ENCODE data around the gene TTC13. TPM values are rescaled to one million over a fixed set of nuclear protein-coding genes. Genes with fewer than 3 reads are reported as not detected.

The TTC13 gene
- total RNA-seq, 1 experiment from 2014 or later: 12.3 TPM

DNA sequence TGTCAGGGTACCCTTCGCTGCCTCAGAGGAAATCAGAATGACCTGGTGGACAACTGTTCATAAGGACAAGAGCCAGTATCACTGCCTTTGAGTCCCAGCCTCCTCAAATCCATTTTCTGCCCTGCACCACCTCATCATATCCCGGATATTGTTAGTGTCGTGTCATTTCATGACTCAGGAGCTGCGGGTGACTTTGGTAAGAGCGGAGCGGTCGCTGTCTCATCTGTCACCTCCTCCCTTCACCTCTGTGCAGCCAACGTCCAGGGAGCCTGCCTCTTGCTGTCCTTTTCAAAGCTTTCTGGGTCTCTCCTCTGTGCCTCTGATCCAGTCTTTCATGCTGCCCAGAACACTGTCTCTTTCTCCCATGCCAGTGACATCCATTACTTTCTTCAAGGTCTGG, 103.3 kb downstream of the TTC13 start:
- Histone ChIP-seq H3K9me3 (ENCODE audit: control insufficient read depth in 1 of 2, insufficient read depth in 1 of 2, low read depth in 1 of 2, low read length in 2 of 2) (no peaks in the 10 kb centered on the region), H3K4me2 (ENCODE audit: low read length) (peak overlapping the region; percentile 23), H3K36me3 (ENCODE audit: control insufficient read depth in 1 of 2, insufficient read depth in 2 of 2, low read length in 2 of 2) (no peaks in the 10 kb centered on the region), H2AFZ (ENCODE audit: low read depth, low read length, poor library complexity, severe bottlenecking) (no peak overlapping the region), H3K4me3 (replicated peaks in 1 of 2; ENCODE audit: low read depth in 1 of 2, low read length in 2 of 2) (no peak overlapping the region), H3K27ac (ENCODE audit: low read depth, low read length) (no peak overlapping the region), H3K79me2 (ENCODE audit: insufficient read depth, low read length) (no peaks in the 10 kb centered on the region), H4K20me1 (ENCODE audit: insufficient read depth) (no peaks in the 10 kb centered on the region), H3K4me1 (ENCODE audit: control insufficient read depth in 1 of 2, insufficient read depth in 2 of 2, low read length in 2 of 2) (peaks cover 7 to 22% of the 10 kb centered on the region in 2 experiments; a peak in 3 of 4 replicates), H3K27me3 (ENCODE audit: insufficient read depth, low read length) (peaks cover 5% of the 10 kb centered on the region; the same call in 1 of the 2 replicates), H3K9me2 (ENCODE audit: insufficient read depth) (no peaks in the 10 kb centered on the region), H3K9ac (ENCODE audit: low read length) (no peak overlapping the region)
- ChIA-PET RAD21 (ENCODE audit: low non-redundant PET in 1 of 2, low total read pairs in 2 of 2, uncharacterized antibody in 2 of 2, unreplicated experiment in 2 of 2) (no interaction called here), POLR2A (no interaction called here), CTCF (no interaction called here)
- intact Hi-C loops (cut with micrococcal nuclease): no loop called here
- DNase-seq (ENCODE audit: low read depth, low spot score) (no peak), ATAC-seq (peak; percentile 34; the same call in 1 of the 2 replicates)
- TF ChIP-seq YY1 (IDR thresholded peaks at IDR 0.05; ENCODE audit: extremely low read depth, insufficient replicate concordance, low read depth, low read length): no peak
- TF ChIP-seq, protein P1, sequence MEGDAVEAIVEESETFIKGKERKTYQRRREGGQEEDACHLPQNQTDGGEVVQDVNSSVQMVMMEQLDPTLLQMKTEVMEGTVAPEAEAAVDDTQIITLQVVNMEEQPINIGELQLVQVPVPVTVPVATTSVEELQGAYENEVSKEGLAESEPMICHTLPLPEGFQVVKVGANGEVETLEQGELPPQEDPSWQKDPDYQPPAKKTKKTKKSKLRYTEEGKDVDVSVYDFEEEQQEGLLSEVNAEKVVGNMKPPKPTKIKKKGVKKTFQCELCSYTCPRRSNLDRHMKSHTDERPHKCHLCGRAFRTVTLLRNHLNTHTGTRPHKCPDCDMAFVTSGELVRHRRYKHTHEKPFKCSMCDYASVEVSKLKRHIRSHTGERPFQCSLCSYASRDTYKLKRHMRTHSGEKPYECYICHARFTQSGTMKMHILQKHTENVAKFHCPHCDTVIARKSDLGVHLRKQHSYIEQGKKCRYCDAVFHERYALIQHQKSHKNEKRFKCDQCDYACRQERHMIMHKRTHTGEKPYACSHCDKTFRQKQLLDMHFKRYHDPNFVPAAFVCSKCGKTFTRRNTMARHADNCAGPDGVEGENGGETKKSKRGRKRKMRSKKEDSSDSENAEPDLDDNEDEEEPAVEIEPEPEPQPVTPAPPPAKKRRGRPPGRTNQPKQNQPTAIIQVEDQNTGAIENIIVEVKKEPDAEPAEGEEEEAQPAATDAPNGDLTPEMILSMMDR (IDR thresholded peaks at IDR 0.05 in 2 of 3, conservative IDR thresholded peaks at IDR 0.05 in 1 of 3; ENCODE audit: borderline replicate concordance in 1 of 3, insufficient read depth in 1 of 3, low read depth in 2 of 3, low read length in 2 of 3): no peak
- TF ChIP-seq TCF7L2 (IDR thresholded peaks at IDR 0.05; ENCODE audit: borderline replicate concordance, extremely low read depth, insufficient read depth, insufficient read length): no peak
- TF ChIP-seq, protein P2, sequence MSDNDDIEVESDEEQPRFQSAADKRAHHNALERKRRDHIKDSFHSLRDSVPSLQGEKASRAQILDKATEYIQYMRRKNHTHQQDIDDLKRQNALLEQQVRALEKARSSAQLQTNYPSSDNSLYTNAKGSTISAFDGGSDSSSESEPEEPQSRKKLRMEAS (IDR thresholded peaks at IDR 0.05): no peak
- TF ChIP-seq, protein P3, sequence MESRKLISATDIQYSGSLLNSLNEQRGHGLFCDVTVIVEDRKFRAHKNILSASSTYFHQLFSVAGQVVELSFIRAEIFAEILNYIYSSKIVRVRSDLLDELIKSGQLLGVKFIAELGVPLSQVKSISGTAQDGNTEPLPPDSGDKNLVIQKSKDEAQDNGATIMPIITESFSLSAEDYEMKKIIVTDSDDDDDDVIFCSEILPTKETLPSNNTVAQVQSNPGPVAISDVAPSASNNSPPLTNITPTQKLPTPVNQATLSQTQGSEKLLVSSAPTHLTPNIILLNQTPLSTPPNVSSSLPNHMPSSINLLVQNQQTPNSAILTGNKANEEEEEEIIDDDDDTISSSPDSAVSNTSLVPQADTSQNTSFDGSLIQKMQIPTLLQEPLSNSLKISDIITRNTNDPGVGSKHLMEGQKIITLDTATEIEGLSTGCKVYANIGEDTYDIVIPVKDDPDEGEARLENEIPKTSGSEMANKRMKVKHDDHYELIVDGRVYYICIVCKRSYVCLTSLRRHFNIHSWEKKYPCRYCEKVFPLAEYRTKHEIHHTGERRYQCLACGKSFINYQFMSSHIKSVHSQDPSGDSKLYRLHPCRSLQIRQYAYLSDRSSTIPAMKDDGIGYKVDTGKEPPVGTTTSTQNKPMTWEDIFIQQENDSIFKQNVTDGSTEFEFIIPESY (IDR thresholded peaks at IDR 0.05; ENCODE audit: extremely low read depth, insufficient replicate concordance, low read length): no peak
- no peak for TF ChIP-seq ZNF274 (IDR thresholded peaks at IDR 0.05; ENCODE audit: low read depth, low read length)
- TF ChIP-seq ELF1 (IDR thresholded peaks at IDR 0.05; ENCODE audit: borderline replicate concordance, low read depth): no peak
- no peak for TF ChIP-seq CEBPB (IDR thresholded peaks at IDR 0.05; ENCODE audit: low read depth)
- no peak for TF ChIP-seq EZH2 (IDR thresholded peaks at IDR 0.05)
- TF ChIP-seq, protein P4, sequence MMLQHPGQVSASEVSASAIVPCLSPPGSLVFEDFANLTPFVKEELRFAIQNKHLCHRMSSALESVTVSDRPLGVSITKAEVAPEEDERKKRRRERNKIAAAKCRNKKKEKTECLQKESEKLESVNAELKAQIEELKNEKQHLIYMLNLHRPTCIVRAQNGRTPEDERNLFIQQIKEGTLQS (IDR thresholded peaks at IDR 0.05): no peak
- TF ChIP-seq SP1 (IDR thresholded peaks at IDR 0.05; ENCODE audit: low read depth): no peak
- TF ChIP-seq CBX3 (IDR thresholded peaks at IDR 0.05; ENCODE audit: low read depth): no peak
- TF ChIP-seq RAD21 (IDR thresholded peaks at IDR 0.05; ENCODE audit: low read depth): no peak
- TF ChIP-seq POLR2AphosphoS5 (IDR thresholded peaks at IDR 0.05; ENCODE audit: low read depth, low read length): no peak
- TF ChIP-seq, protein P5, sequence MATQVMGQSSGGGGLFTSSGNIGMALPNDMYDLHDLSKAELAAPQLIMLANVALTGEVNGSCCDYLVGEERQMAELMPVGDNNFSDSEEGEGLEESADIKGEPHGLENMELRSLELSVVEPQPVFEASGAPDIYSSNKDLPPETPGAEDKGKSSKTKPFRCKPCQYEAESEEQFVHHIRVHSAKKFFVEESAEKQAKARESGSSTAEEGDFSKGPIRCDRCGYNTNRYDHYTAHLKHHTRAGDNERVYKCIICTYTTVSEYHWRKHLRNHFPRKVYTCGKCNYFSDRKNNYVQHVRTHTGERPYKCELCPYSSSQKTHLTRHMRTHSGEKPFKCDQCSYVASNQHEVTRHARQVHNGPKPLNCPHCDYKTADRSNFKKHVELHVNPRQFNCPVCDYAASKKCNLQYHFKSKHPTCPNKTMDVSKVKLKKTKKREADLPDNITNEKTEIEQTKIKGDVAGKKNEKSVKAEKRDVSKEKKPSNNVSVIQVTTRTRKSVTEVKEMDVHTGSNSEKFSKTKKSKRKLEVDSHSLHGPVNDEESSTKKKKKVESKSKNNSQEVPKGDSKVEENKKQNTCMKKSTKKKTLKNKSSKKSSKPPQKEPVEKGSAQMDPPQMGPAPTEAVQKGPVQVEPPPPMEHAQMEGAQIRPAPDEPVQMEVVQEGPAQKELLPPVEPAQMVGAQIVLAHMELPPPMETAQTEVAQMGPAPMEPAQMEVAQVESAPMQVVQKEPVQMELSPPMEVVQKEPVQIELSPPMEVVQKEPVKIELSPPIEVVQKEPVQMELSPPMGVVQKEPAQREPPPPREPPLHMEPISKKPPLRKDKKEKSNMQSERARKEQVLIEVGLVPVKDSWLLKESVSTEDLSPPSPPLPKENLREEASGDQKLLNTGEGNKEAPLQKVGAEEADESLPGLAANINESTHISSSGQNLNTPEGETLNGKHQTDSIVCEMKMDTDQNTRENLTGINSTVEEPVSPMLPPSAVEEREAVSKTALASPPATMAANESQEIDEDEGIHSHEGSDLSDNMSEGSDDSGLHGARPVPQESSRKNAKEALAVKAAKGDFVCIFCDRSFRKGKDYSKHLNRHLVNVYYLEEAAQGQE (IDR thresholded peaks at IDR 0.05; ENCODE audit: low read depth): no peak
- TF ChIP-seq FOSL1 (IDR thresholded peaks at IDR 0.05; ENCODE audit: low read depth): no peak
- TF ChIP-seq SIN3A (IDR thresholded peaks at IDR 0.05; ENCODE audit: low read depth): no peak
- no peak for TF ChIP-seq JUND (IDR thresholded peaks at IDR 0.05)
- no peak for TF ChIP-seq EZH2phosphoT487 (IDR thresholded peaks at IDR 0.05; ENCODE audit: borderline replicate concordance)
- TF ChIP-seq ZFX (IDR thresholded peaks at IDR 0.05): no peak
- no TSS peak for BruUV-seq (replicated peaks)
